Measurements from ENCODE around the gene FES. TPM values are rescaled to one million over a fixed set of nuclear protein-coding genes. Genes with fewer than 3 reads are reported as not detected.
"Not testable (repeated sequence)": the region's sequence is repeated elsewhere in the genome, so short reads cannot be mapped to it uniquely, and the experiment has no call there.

FES gene
- total and polyA plus RNA-seq, 9 donors, result 12.6 to 17.9 (median 16.0) TPM

DNA sequence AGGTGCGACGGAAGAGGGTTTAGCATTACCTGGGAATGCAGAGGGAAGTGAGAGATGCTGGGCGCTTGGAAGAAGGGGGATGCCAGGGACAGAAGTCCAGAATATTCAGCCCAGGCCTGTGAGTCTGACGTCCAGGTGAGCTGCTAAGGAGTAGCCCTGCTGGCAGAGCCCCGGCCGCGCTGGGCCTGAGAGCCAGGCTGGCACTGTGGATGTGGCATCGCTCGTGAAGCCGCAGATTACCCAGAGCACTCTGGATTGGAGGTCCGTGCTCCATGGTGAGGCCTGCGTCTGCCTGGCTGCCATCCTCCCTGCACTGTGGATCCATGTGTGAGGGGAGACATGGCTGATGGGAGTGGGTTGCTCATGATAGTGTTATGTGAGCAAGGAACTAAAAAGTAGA lies 33.3 kb downstream of the FES start:
- Histone ChIP-seq H3K4me3 (ENCODE audit: low read length) (no peak overlapping the region), H3K4me1 (ENCODE audit: control insufficient read depth, insufficient read depth, low read length) (peaks cover 14% of the 10 kb centered on the region), H3K27me3 (ENCODE audit: control insufficient read depth, insufficient read depth, low read length) (no peaks in the 10 kb centered on the region), H3K27ac (ENCODE audit: low read length) (no peak overlapping the region), H3K9me3 (replicated peaks; ENCODE audit: control insufficient read depth, low read depth, low read length) (no peaks in the 10 kb centered on the region), H3K36me3 (ENCODE audit: control insufficient read depth, insufficient read depth, low read length) (peaks cover 81% of the 10 kb centered on the region)
- no peak for DNase-seq
- WGBS (ENCODE audit: insufficient coverage), result 95% methylated on average over 12 of the region's 12 CpGs

DNA sequence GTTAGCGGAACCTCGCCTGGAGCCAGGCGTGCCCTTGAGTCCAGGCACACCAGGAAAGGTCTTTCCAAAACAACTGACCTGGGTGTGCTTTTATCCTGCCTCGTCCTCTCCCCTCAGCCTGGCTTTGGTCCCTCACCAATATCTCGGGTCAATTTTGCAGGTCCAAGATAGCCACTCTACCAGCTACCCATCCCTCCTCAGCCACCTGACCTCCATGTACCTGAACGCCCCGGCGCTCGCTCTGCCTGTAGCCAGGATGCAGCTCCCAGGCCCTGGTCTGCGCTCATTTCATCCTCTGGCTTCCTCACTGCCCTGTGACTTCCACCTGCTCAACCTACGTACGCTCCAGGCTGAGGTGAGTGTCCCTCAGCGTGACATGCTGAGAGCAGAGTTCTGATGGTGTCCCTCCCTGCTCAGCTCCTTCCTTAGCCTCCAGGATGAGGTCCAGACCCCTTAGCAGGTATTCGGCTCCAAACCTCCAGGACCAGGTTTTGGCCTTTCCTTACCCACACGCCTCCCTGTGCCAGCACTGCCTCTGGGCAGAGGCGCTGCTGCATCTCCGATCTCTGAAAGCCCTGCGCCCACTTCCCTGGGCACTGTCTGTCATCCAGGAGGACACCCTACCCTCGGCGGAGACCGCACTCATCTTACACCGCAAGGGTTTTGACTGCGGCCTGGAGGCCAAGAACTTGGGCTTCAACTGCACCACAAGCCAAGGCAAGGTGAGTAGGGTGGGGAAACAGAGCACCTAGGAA lies 33.9 kb downstream of the FES start:
- Histone ChIP-seq H3K27ac (ENCODE audit: low read length) (no peak overlapping the region), H3K27me3 (ENCODE audit: control insufficient read depth, insufficient read depth, low read length) (no peaks in the 10 kb centered on the region), H3K4me3 (ENCODE audit: low read length) (no peak overlapping the region), H3K9me3 (replicated peaks; ENCODE audit: control insufficient read depth, low read depth, low read length) (no peaks in the 10 kb centered on the region), H3K36me3 (ENCODE audit: control insufficient read depth, insufficient read depth, low read length) (peaks cover 75% of the 10 kb centered on the region), H3K4me1 (ENCODE audit: control insufficient read depth, insufficient read depth, low read length) (peaks cover 14% of the 10 kb centered on the region)
- 92% methylated on average over 20 of the region's 23 CpGs for WGBS (ENCODE audit: insufficient coverage)
- no peak for DNase-seq

DNA sequence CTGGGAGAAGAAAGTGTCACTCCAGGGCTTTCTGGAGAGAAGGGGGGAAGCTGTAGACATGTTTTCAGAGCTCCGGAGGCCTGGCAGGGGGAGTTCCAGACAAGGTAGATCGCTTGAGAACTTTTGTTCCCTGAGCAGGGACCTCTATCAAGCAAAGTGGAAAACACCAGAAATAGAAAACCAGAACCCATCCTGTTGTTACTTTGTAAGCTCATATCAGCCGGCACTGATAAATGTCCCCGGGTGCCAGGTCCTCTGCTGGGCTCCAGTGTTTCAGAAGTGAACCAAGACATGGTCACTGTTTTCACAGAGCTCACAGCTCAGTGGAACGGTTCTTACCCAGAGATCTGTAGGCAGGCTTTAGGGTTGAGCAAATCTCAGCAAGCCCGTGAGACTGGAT lies 34.5 kb downstream of the FES start:
- Histone ChIP-seq H3K4me3 (ENCODE audit: low read length) (no peak overlapping the region), H3K27me3 (ENCODE audit: control insufficient read depth, insufficient read depth, low read length) (no peaks in the 10 kb centered on the region), H3K9me3 (replicated peaks; ENCODE audit: control insufficient read depth, low read depth, low read length) (no peaks in the 10 kb centered on the region), H3K4me1 (ENCODE audit: control insufficient read depth, insufficient read depth, low read length) (peaks cover 14% of the 10 kb centered on the region), H3K27ac (ENCODE audit: low read length) (no peak overlapping the region), H3K36me3 (ENCODE audit: control insufficient read depth, insufficient read depth, low read length) (peaks cover 69% of the 10 kb centered on the region)
- no peak for DNase-seq
- WGBS (ENCODE audit: insufficient coverage), result 93% methylated on average over 6 of the region's 6 CpGs

DNA sequence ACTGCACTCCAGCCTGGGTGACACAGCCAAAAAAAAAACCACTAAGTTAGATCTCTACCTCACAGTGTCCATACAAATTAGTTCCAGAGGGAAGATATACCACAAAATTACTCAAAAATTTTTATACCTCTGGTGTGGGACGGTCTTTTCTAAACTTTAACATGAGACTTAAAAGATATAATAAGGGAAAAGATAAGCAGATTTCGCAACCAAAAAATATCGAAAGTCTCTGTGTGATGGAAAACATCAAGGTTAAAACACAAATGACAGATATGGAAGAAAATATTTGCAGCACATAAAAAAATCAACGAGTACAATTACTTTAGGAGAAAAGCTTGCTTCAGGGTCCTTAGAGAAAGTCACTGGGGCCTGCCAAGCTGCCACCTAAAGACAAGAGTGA lies 37.6 kb downstream of the FES start:
- Histone ChIP-seq H3K4me1 (ENCODE audit: control insufficient read depth, insufficient read depth, low read length) (no peaks in the 10 kb centered on the region), H3K27me3 (ENCODE audit: control insufficient read depth, insufficient read depth, low read length) (no peaks in the 10 kb centered on the region), H3K36me3 (ENCODE audit: control insufficient read depth, insufficient read depth, low read length) (peaks cover 43% of the 10 kb centered on the region), H3K9me3 (replicated peaks; ENCODE audit: control insufficient read depth, low read depth, low read length) (no peaks in the 10 kb centered on the region), H3K4me3 (ENCODE audit: low read length) (no peak overlapping the region), H3K27ac (ENCODE audit: low read length) (no peak overlapping the region)
- DNase-seq, result no peak
- WGBS (ENCODE audit: insufficient coverage), result no CpG with 5 or more reads among the region's 4 CpGs

DNA sequence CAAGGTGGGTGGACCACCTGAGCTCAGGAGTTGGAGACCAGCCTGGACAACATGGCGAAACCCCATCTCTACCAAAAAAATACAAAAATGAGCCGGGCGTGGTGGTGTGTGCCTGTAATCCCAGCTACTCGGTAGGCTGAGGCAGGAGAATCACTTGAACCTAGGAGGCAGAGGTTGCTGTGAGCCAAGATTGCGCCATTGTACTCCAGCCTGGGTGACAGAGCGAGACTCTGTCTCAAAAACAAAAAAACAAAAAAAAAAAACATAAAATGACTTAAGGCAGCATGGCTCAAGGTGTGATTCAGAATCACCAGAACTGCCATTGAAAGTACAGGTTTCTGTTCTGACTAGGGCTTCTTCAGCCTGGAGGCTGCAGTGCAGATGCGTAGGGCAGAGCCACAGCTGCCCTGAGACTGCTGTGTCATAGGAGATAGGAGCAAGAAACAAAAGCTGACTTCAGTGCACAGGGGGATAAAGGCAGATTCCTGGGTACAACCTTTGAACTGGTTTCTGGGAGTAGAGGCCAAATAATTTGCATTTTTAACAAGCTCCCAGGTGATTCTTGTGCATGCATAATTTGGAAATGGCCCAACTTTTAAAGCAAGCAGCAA lies 38.5 kb downstream of the FES start:
- DNase-seq; H3K9me3 ChIP-seq (replicated peaks; ENCODE audit: control insufficient read depth, low read depth, low read length); H3K4me3 ChIP-seq (ENCODE audit: low read length); H3K27ac ChIP-seq (ENCODE audit: low read length); H3K27me3 ChIP-seq (ENCODE audit: control insufficient read depth, insufficient read depth, low read length); H3K4me1 ChIP-seq (ENCODE audit: control insufficient read depth, insufficient read depth, low read length): not testable (repeated sequence)
- 76% methylated on average over 3 of the region's 7 CpGs for WGBS (ENCODE audit: insufficient coverage)
- peaks cover 34% of the 10 kb centered on the region for H3K36me3 ChIP-seq (ENCODE audit: control insufficient read depth, insufficient read depth, low read length)

DNA sequence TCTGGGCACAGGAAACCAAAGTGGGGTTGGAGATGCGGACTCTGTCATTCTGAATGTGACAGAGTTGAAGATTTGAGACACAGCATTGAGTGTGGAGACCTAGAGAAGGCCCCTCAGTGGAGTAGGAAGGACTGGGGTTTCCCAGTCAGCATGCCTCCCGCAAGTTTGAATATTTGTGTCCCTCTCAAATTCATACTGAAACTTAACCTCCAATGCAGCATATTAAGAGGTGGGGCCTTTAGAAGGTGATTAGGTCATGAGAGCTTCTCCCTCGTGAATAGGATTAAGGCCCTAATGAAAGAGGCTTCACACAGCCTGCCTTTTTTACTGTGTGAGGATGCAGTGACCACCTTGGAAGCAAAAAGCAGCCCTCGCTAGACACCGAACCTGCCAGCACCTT lies 40.1 kb downstream of the FES start:
- WGBS (ENCODE audit: insufficient coverage), result no CpG with 5 or more reads among the region's 5 CpGs
- Histone ChIP-seq H3K27ac (ENCODE audit: low read length) (no peak overlapping the region), H3K9me3 (replicated peaks; ENCODE audit: control insufficient read depth, low read depth, low read length) (no peaks in the 10 kb centered on the region), H3K36me3 (ENCODE audit: control insufficient read depth, insufficient read depth, low read length) (peaks cover 19% of the 10 kb centered on the region), H3K4me3 (ENCODE audit: low read length) (no peak overlapping the region), H3K27me3 (ENCODE audit: control insufficient read depth, insufficient read depth, low read length) (no peaks in the 10 kb centered on the region), H3K4me1 (ENCODE audit: control insufficient read depth, insufficient read depth, low read length) (peaks cover 3% of the 10 kb centered on the region)
- no peak for DNase-seq

DNA sequence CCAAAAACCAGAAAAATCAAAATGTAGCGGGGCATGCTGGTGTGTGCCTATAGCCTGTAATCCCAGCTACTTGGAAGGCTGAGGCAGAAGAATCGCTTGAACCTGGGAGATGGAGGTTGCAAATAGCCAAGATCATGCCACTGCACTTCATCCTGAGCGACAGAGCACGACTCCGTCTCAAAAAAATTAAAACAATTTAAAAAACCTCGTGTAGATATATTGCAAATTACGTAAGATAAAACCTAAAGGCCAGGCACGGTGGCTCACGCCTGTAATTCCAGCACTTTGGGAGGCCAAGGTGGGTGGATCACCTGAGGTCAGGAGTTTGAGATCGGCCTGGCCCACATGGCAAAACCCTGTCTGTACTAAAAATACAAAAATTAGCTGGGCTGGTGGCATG lies 42.5 kb downstream of the FES start:
- 94% methylated on average over 6 of the region's 10 CpGs for WGBS (ENCODE audit: insufficient coverage)
- not testable (repeated sequence) for H3K36me3 ChIP-seq (ENCODE audit: control insufficient read depth, insufficient read depth, low read length); H3K4me3 ChIP-seq (ENCODE audit: low read length); H3K27ac ChIP-seq (ENCODE audit: low read length); H3K9me3 ChIP-seq (replicated peaks; ENCODE audit: control insufficient read depth, low read depth, low read length); H3K27me3 ChIP-seq (ENCODE audit: control insufficient read depth, insufficient read depth, low read length); DNase-seq
- peaks cover 18% of the 10 kb centered on the region for H3K4me1 ChIP-seq (ENCODE audit: control insufficient read depth, insufficient read depth, low read length)

DNA sequence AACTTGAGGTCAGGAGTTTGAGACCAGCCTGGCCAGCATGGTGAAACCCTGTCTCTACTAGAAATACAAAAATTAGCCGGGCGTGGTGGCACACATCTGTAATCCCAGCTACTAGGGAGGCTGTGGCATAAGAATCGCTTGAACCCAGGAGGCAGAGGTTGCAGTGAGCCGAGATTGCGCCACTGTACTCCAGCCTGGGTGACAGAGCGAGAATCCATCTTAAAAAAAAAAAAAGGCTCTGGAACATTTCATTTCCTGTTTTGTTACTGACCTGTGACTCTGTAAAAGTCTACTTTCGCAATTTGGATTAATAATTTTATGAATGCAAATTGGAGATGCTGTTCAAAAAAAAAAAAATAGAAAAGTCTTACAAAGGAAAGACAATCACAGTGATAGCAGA lies 43.8 kb downstream of the FES start:
- not testable (repeated sequence) for H3K9me3 ChIP-seq (replicated peaks; ENCODE audit: control insufficient read depth, low read depth, low read length); H3K27me3 ChIP-seq (ENCODE audit: control insufficient read depth, insufficient read depth, low read length); DNase-seq; H3K4me3 ChIP-seq (ENCODE audit: low read length); H3K36me3 ChIP-seq (ENCODE audit: control insufficient read depth, insufficient read depth, low read length); H3K27ac ChIP-seq (ENCODE audit: low read length)
- peaks cover 29% of the 10 kb centered on the region for H3K4me1 ChIP-seq (ENCODE audit: control insufficient read depth, insufficient read depth, low read length)
- WGBS (ENCODE audit: insufficient coverage), result 89% methylated on average over 4 of the region's 7 CpGs

DNA sequence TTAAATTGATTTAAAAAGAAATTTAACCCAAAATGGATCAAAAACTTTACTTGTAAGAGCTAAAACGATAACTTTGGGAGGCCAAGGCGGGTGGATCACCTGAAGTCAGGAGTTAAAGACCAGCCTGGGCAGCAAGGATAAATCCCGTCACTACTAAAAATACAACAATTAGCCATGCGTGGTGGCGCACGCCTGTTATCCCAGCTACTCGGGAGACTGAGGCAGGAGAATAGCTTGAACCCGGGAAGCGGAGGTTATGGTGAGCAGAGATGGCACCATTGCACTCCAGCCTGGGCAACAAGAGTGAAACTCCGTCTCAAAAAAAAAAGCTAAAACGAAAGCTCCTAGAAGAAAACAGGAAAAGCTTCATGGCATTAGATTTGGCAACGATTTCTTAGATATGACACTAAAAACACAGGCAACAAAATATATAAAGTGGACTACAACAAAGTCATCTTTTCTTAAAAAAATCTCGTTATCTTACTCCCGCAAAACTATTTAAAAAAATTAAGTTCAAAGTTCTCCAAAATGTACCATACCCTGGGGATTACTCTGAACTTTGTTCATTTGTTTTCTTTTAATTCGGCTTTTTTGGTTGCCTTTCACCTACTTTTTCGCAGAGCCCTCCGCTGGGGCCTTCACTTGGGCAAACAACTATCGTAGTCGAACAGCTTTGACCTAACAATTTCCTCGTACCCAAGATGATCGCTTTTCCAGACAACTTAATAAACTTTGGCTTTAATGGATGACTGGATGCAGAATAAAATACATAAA lies 45.1 kb downstream of the FES start:
- WGBS (ENCODE audit: insufficient coverage), result 53% methylated on average over 12 of the region's 21 CpGs
- H3K4me3 ChIP-seq (ENCODE audit: low read length), result peak overlapping the region; percentile 64
- peaks cover 36% of the 10 kb centered on the region for H3K4me1 ChIP-seq (ENCODE audit: control insufficient read depth, insufficient read depth, low read length)
- H3K27ac ChIP-seq (ENCODE audit: low read length), result peak overlapping the region; percentile 93
- H3K9me3 ChIP-seq (replicated peaks; ENCODE audit: control insufficient read depth, low read depth, low read length), result no peaks in the 10 kb centered on the region
- H3K36me3 ChIP-seq (ENCODE audit: control insufficient read depth, insufficient read depth, low read length), result no peaks in the 10 kb centered on the region
- no peaks in the 10 kb centered on the region for H3K27me3 ChIP-seq (ENCODE audit: control insufficient read depth, insufficient read depth, low read length)
- DNase-seq, result no peak

DNA sequence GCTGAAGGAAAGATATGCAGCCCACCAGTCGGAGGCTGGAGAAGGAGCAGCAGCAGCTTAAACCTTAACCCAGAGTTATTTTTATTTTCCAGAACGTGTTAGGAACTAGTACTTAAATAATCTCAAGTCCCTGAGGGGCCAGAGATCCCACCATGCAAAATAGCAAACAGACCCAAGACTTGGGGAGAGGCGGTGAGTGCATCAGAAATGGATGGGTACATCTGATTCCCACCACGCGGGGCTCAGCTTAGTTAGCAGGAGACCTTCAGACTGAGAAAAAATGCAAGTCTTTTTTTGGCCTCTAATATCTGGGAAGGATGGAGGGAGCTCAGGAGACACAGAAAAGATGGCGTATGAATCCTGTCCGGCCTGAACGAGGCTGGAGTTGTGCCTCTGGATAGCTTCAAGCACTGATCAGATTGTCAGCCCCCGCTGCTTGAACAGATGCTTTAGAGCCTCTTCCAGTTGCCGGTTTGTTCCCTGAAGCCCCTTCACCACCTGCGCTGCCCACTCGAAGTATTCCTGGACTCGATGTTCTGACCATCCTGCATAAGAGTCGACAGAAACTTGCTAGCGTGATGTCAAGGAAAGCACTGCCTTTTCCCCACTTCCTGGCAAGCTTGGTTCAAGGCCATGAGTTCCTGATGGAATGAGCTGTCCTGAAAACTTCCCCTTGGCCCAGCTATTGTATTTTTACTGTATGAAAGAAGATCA lies 46.7 kb downstream of the FES start:
- Histone ChIP-seq H3K27ac (ENCODE audit: low read length) (peak overlapping the region; percentile 93), H3K4me3 (ENCODE audit: low read length) (peak overlapping the region; percentile 64), H3K4me1 (ENCODE audit: control insufficient read depth, insufficient read depth, low read length) (peaks cover 46% of the 10 kb centered on the region), H3K36me3 (ENCODE audit: control insufficient read depth, insufficient read depth, low read length) (no peaks in the 10 kb centered on the region), H3K9me3 (replicated peaks; ENCODE audit: control insufficient read depth, low read depth, low read length) (no peaks in the 10 kb centered on the region), H3K27me3 (ENCODE audit: control insufficient read depth, insufficient read depth, low read length) (no peaks in the 10 kb centered on the region)
- 67% methylated on average over 13 of the region's 15 CpGs for WGBS (ENCODE audit: insufficient coverage)
- peak; percentile 36 for DNase-seq
